ENCODE measurements around the gene HCFC1R1.

Gene HCFC1R1

DNA sequence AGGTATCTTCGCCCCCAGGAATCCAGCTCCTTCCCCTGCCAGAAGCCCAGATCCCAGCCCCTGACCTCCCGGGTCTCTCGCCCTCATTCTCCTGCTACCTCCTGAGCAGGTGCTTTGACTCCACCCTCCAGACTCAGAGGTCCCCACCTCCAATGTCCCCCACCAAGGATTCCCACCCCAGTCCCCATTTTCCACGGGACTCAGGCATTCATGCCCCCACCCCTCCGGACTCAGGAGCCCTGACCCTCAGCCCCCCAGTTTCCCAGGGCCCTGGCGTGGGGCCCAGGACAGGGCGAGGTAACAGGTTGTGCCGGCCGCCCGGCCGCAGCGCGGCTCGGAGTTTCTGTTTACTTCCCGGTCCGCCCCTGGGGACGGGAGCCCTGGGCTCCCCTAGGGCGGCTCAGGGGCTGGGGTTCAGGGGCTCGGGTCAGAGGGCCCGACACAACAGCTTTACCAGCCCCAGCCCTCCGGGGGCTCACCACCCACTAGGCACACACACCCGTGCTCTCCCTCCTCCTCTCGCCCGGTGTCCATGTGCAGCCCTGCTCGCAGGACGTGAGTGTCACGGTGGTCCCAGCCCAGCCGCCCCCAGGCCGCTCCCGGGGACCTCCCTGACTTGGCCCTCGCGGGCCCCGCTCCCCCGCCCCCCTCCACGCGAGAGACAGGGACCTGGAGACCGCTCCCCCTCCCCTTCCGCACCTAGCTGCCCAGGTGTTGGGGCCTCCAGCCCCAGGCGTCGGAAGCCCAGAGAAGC, 12.4 kb upstream of the HCFC1R1 start:
- Histone ChIP-seq H3K4me1 (peaks cover 3% of the 10 kb centered on the region; the same call in 1 of the 2 replicates), H3K4me3 (ENCODE audit: low read depth, low read length) (no peak overlapping the region), H3K9me3 (no peaks in the 10 kb centered on the region), H3K27me3 (peaks cover 99% of the 10 kb centered on the region), H3K36me3 (no peaks in the 10 kb centered on the region)
- TF ChIP-seq, protein P1, sequence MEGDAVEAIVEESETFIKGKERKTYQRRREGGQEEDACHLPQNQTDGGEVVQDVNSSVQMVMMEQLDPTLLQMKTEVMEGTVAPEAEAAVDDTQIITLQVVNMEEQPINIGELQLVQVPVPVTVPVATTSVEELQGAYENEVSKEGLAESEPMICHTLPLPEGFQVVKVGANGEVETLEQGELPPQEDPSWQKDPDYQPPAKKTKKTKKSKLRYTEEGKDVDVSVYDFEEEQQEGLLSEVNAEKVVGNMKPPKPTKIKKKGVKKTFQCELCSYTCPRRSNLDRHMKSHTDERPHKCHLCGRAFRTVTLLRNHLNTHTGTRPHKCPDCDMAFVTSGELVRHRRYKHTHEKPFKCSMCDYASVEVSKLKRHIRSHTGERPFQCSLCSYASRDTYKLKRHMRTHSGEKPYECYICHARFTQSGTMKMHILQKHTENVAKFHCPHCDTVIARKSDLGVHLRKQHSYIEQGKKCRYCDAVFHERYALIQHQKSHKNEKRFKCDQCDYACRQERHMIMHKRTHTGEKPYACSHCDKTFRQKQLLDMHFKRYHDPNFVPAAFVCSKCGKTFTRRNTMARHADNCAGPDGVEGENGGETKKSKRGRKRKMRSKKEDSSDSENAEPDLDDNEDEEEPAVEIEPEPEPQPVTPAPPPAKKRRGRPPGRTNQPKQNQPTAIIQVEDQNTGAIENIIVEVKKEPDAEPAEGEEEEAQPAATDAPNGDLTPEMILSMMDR (IDR thresholded peaks at IDR 0.05; ENCODE audit: low read depth, low read length): no peak
- no peak for DNase-seq

DNA sequence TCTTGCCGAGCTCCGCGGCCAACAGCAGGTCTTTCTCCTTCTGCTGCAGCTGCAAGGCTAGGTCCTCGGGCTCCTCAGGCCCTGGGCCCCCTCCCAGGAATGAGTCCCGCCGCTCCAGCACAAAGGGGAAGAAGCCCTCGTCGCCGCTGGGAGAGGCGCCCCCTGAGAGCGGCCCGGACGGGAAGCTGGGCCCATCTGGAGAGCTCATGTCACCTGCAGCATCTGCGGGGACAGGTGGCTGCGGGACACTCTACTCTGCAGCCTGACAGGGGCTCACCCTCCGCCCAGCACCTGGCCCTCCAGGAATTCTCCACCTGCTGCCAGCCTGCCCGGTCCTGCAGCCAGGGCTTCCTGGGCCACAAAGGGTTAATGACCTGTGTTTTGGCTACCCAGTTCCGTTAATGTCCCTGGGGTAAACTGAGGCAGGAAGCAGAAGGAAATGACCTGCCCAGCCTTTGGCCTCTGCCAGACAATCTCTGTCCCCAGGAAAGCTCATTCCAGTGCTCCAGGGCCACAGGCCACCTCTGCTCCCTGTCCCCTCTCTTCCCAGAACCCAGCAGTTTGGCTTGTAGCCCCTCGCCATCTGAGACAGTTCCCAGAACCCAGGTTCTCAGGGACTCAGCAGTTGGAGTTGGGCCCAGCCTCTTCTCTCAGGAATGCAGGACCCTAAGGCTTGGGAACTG, 11.7 kb upstream of the HCFC1R1 start:
- Histone ChIP-seq H3K9me3 (no peaks in the 10 kb centered on the region), H3K36me3 (no peaks in the 10 kb centered on the region), H3K27me3 (peaks cover 99% of the 10 kb centered on the region), H3K4me1 (peaks cover 3% of the 10 kb centered on the region; the same call in 1 of the 2 replicates), H3K4me3 (ENCODE audit: low read depth, low read length) (no peak overlapping the region)
- TF ChIP-seq, protein P1 (IDR thresholded peaks at IDR 0.05; ENCODE audit: low read depth, low read length): no peak
- DNase-seq: no peak

DNA sequence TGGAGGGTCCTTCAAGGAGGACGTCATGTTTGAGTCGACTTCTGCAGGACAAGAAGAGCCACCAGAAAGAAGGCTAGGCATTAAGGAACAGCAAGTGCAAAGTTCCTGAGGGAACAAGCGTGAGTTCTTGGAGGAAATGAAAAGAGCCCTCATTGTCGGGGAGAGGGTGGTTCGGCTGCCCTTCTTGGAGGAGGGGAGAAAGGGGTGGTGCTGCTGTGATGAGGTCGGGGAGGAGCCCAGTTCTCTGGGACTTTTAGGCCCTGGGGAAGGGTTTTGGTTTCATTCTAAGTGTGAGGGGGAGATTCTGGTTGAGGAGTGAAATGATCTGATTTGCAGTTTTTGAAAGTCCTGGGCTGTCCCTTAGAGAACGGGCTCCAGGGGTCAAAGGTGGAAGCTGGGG, 8.9 kb upstream of the HCFC1R1 start:
- H3K36me3 ChIP-seq: no peaks in the 10 kb centered on the region
- H3K4me3 ChIP-seq (ENCODE audit: low read depth, low read length): no peak overlapping the region
- H3K4me1 ChIP-seq: peaks cover 11% of the 10 kb centered on the region
- H3K27me3 ChIP-seq: peaks cover 93% of the 10 kb centered on the region
- no peak for DNase-seq
- TF ChIP-seq, protein P1 (IDR thresholded peaks at IDR 0.05; ENCODE audit: low read depth, low read length): no peak
- H3K9me3 ChIP-seq: no peaks in the 10 kb centered on the region

DNA sequence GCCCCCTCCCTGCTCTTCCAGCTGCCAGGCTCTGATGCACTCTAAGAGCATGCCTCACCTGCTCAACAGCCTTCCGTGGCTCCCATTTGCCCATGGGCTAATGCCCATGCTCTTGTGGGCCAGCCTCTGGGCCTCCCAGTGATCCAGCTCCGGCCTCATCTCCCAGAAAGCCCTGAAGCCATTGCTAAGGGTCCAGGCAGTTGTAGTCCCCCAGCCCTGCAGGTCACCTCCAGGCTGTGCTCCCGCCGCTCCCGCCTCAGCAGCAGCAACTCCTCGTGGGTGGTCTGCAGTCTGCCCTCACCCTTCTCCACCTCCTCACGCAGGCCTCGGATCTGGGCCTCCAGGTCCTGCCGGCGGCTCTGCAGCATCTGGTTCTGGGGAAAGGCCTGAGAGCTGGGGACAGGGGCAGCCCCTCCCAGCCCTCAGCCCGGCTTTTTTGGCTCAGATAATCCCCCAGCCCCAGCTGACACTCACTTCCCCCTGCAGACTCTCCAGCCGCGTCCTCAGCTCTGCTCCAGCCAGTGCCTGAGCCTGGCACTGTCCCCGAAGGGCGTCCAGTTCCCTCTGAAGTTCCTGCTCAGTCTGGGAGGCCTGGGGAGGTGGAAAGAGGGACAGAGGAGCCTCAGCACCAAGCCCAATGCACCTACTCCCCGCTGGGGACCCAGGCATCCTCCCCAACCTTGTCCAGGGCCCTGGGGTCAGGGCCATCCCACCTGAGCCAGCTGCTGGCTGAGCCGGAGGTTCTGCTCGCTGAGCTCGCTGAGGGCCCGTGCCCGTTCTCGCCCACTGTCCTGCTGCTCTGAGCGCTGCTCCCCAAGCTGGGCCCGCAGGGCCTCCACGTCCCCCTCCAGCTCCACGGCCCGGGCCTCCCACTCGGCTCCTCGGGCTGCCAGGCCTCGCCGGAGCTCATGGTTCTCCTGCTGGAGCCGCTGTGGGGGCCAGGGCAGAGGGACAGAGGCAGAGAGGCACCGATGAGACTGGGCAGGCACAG, 6.8 kb upstream of the HCFC1R1 start:
- H3K4me1 ChIP-seq: peaks cover 11% of the 10 kb centered on the region
- H3K4me3 ChIP-seq (ENCODE audit: low read depth, low read length): no peak overlapping the region
- TF ChIP-seq, protein P1 (IDR thresholded peaks at IDR 0.05; ENCODE audit: low read depth, low read length): no peak
- no peaks in the 10 kb centered on the region for H3K9me3 ChIP-seq
- peaks cover 72% of the 10 kb centered on the region for H3K27me3 ChIP-seq
- no peak for DNase-seq
- H3K36me3 ChIP-seq: peaks cover 19% of the 10 kb centered on the region

DNA sequence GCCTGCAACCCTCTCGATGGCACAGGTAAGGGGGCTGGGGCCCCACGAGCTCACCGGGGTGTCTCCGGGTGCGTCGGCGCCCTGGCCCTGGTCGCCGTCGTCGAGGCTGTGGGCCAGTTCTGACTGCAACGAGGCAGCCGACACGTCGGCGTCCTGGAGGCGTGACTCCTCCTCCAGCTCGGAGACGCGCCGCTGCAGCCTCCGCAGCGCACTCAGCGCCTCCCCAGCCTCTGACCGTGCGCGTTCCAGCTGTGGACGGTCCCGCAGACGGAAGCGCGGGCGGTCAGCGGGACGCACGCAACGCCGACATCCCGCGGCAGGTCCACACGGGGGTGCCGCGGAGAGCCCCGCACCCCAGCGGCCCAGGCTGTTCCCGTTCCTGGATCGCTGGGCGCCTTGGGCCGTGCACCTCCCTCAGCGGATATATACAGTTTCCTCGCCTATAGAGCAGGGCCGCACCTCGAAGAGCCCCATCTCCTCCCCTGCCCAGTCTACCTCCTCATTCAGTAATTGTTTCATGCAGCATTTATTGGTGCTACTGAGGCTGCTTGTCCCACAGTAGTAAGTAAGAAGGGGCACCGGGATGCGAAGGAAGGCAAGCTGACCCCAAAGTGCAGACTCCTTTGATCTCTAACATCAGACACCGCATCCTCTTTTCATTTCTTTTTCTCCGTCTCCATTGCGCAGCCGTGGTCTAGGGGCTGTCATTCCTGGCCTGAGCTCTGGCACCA, 5.9 kb upstream of the HCFC1R1 start:
- Histone ChIP-seq H3K4me1 (peaks cover 11% of the 10 kb centered on the region), H3K36me3 (peaks cover 19% of the 10 kb centered on the region), H3K27me3 (peaks cover 64% of the 10 kb centered on the region), H3K9me3 (no peaks in the 10 kb centered on the region), H3K4me3 (ENCODE audit: low read depth, low read length) (no peak overlapping the region)
- no peak for DNase-seq
- TF ChIP-seq, protein P1 (IDR thresholded peaks at IDR 0.05; ENCODE audit: low read depth, low read length): no peak
